Chondrocyte (in vitro differentiated cells): ENCODE measurements around the gene ARPC5. TPM values are rescaled to one million over a fixed set of nuclear protein-coding genes. Genes with fewer than 3 reads are reported as not detected.

ENCODE experiments used
- DNase-seq: peaks from one replicate; pipeline ENCODE4 v3.0.0; 2021; ENCODE audit warnings: mixed read lengths, low spot score
- H3K27ac Mint-ChIP-seq: one replicate; pipeline ENCODE4 v1.8.0; 2021; ENCODE audit warnings: mild to moderate bottlenecking, moderate library complexity, mixed read lengths; ENCODE audit not compliant: unreplicated experiment
- H3K27me3 Mint-ChIP-seq: 2 replicates; pipeline ENCODE4 v1.8.0; 2021; ENCODE audit warnings: low read depth, mixed read lengths
- H3K36me3 Mint-ChIP-seq: 2 replicates; pipeline ENCODE4 v1.8.0; 2021; ENCODE audit warnings: low read depth, mixed read lengths
- H3K4me1 Mint-ChIP-seq: 2 replicates; pipeline ENCODE4 v1.8.0; 2021; ENCODE audit warnings: low read depth, mild to moderate bottlenecking, mixed read lengths
- H3K4me3 Mint-ChIP-seq: one replicate; pipeline ENCODE4 v1.8.0; 2021; ENCODE audit warnings: mild to moderate bottlenecking, moderate library complexity, mixed read lengths; ENCODE audit not compliant: unreplicated experiment
- H3K9me3 Mint-ChIP-seq: 2 replicates; pipeline ENCODE4 v1.8.0; 2021; ENCODE audit warnings: low read depth, mixed read lengths
- CTCF ChIP-seq: fragments of 200-600 bp; sonication (generic); IDR thresholded peaks from 2 replicates; pipeline ENCODE4 v1.5.0; 2021; ENCODE audit warnings: antibody characterized with exemption, mild to moderate bottlenecking, moderate library complexity
- total RNA-seq: library from RNA; stranded (reverse); gene quantifications from 3 replicates; pipeline ENCODE4 v1.2.1, GENCODE V29; 2021

The ARPC5 gene
- total RNA-seq, 1 donor from 2014 or later: 192 TPM

GRCh38 chr1:183636783-183637182 is 1.2 kb upstream of the ARPC5 start:
- peaks cover 4% of the 10 kb centered on the region for H3K36me3 Mint-ChIP-seq
- H3K9me3 Mint-ChIP-seq: no peaks in the 10 kb centered on the region
- H3K27me3 Mint-ChIP-seq: no peaks in the 10 kb centered on the region
- peak overlapping the region; percentile 95 for H3K27ac Mint-ChIP-seq
- H3K4me1 Mint-ChIP-seq: peaks cover 32% of the 10 kb centered on the region
- no peak for DNase-seq
- H3K4me3 Mint-ChIP-seq: peak overlapping the region; percentile 99
- no peak for TF ChIP-seq CTCF

GRCh38 chr1:183636334-183636682 is 725 bp upstream of the ARPC5 start:
- TF ChIP-seq CTCF: no peak
- Mint-ChIP-seq H3K9me3 (no peaks in the 10 kb centered on the region), H3K27ac (peak overlapping the region; percentile 95), H3K27me3 (no peaks in the 10 kb centered on the region), H3K36me3 (peaks cover 6% of the 10 kb centered on the region), H3K4me3 (peak overlapping the region; percentile 99), H3K4me1 (peaks cover 36% of the 10 kb centered on the region)
- no peak for DNase-seq

- Mint-ChIP-seq H3K4me1 (peaks cover 48% of the 10 kb centered on the region), H3K9me3 (no peaks in the 10 kb centered on the region), H3K27ac (peak overlapping the region; percentile 100), H3K27me3 (no peaks in the 10 kb centered on the region), H3K4me3 (peak overlapping the region; percentile 99), H3K36me3 (peaks cover 13% of the 10 kb centered on the region)
- no peak for DNase-seq
- TF ChIP-seq CTCF: peak; percentile 13
These were observed 431 bp downstream of the ARPC5 start for GRCh38 chr1:183635099-183635605.

- peak overlapping the region; percentile 100 for H3K27ac Mint-ChIP-seq
- H3K4me1 Mint-ChIP-seq: peaks cover 52% of the 10 kb centered on the region
- H3K4me3 Mint-ChIP-seq: peak overlapping the region; percentile 99
- DNase-seq: no peak
- H3K27me3 Mint-ChIP-seq: no peaks in the 10 kb centered on the region
- TF ChIP-seq CTCF: no peak
- H3K9me3 Mint-ChIP-seq: no peaks in the 10 kb centered on the region
- peaks cover 14% of the 10 kb centered on the region for H3K36me3 Mint-ChIP-seq
These were observed 1.0 kb downstream of the ARPC5 start for GRCh38 chr1:183634429-183635065.

GRCh38 chr1:183633676-183634343 is 1.8 kb downstream of the ARPC5 start:
- H3K4me1 Mint-ChIP-seq: peaks cover 56% of the 10 kb centered on the region
- no peak for DNase-seq
- H3K27me3 Mint-ChIP-seq: no peaks in the 10 kb centered on the region

More at GRCh38 chr1:183633676-183634343, 1.8 kb downstream of the ARPC5 start:
- TF ChIP-seq CTCF: peak; percentile 83
- peak overlapping the region; percentile 99 for H3K4me3 Mint-ChIP-seq
- peak overlapping the region; percentile 100 for H3K27ac Mint-ChIP-seq
- H3K36me3 Mint-ChIP-seq: peaks cover 20% of the 10 kb centered on the region
- H3K9me3 Mint-ChIP-seq: no peaks in the 10 kb centered on the region
